Neural progenitor cell (in vitro differentiated cells): ENCODE measurements around the gene CENPM. TPM values are rescaled to one million over a fixed set of nuclear protein-coding genes. Genes with fewer than 3 reads are reported as not detected.

ENCODE experiments used
- DNase-seq: peaks from one replicate; pipeline ENCODE4 v3.0.0-alpha.2; 2016; ENCODE audit warnings: low spot score
- H2AFZ ChIP-seq: fragments of 200-600 bp; sonication (generic); replicated peaks from 2 replicates; pipeline ENCODE4 v1.6.1; 2016; ENCODE audit warnings: antibody characterized with exemption
- H3F3A ChIP-seq: fragments of 200-600 bp; sonication (generic); 2 replicates; pipeline ENCODE4 v1.6.1; 2016; ENCODE audit warnings: antibody characterized with exemption, low read depth
- H3K27ac ChIP-seq: fragments of 200-600 bp; sonication (generic); 2 replicates; pipeline ENCODE4 v1.5.1; 2016; ENCODE audit warnings: mild to moderate bottlenecking
- H3K27me3 ChIP-seq: fragments of 200-600 bp; sonication (generic); 2 replicates; pipeline ENCODE4 v1.6.1; 2016; ENCODE audit warnings: mild to moderate bottlenecking, moderate library complexity
- H3K36me3 ChIP-seq: fragments of 200-600 bp; sonication (generic); 2 replicates; pipeline ENCODE4 v1.5.1; 2016
- H3K4me1 ChIP-seq: fragments of 200-600 bp; sonication (generic); 2 replicates; pipeline ENCODE4 v1.6.1; 2016; ENCODE audit warnings: mixed run types
- H3K4me2 ChIP-seq: fragments of 200-600 bp; sonication (generic); 2 replicates; pipeline ENCODE4 v1.6.1; 2016
- H3K4me3 ChIP-seq: fragments of 200-600 bp; sonication (generic); 2 replicates; pipeline ENCODE4 v1.5.1; 2016
- H3K79me2 ChIP-seq: fragments of 200-600 bp; sonication (generic); 2 replicates; pipeline ENCODE4 v1.6.1; 2016; ENCODE audit warnings: low read depth
- H3K9ac ChIP-seq: fragments of 200-600 bp; sonication (generic); 2 replicates; pipeline ENCODE4 v1.6.1; 2016
- H3K9me3 ChIP-seq: fragments of 200-600 bp; sonication (generic); 2 replicates; pipeline ENCODE4 v1.5.1; 2016; ENCODE audit warnings: low read depth
- H4K20me1 ChIP-seq: fragments of 200-600 bp; sonication (generic); 2 replicates; pipeline ENCODE4 v1.6.1; 2016; ENCODE audit warnings: low read depth
- H3K27ac Mint-ChIP-seq: 3 replicates; pipeline ENCODE4 v1.8.0; 2021; ENCODE audit warnings: mixed read lengths
- H3K27me3 Mint-ChIP-seq: 2 replicates; pipeline ENCODE4 v1.8.0; 2022; ENCODE audit warnings: low read depth, mild to moderate bottlenecking, inconsistent platforms, moderate library complexity, mixed read lengths; ENCODE audit not compliant: insufficient read depth
- H3K36me3 Mint-ChIP-seq: 3 replicates; pipeline ENCODE4 v1.8.0; 2021; ENCODE audit warnings: mixed read lengths
- H3K4me1 Mint-ChIP-seq: 3 replicates; pipeline ENCODE4 v1.8.0; 2021; ENCODE audit warnings: mixed read lengths
- H3K4me3 Mint-ChIP-seq: 3 replicates; pipeline ENCODE4 v1.8.0; 2021; ENCODE audit warnings: mild to moderate bottlenecking, moderate library complexity, mixed read lengths
- H3K9me3 Mint-ChIP-seq: 3 replicates; pipeline ENCODE4 v1.8.0; 2020; ENCODE audit warnings: mixed read lengths
- CTCF ChIP-seq: fragments of 200-600 bp; sonication (generic); IDR thresholded peaks from 2 replicates; pipeline ENCODE4 v1.5.1; 2017; ENCODE audit warnings: antibody characterized with exemption, mild to moderate bottlenecking
- EZH2 ChIP-seq: fragments of 200-600 bp; sonication (generic); IDR thresholded peaks from 2 replicates; pipeline ENCODE4 v1.6.1; 2017; ENCODE audit warnings: antibody characterized with exemption, mild to moderate bottlenecking, moderate library complexity
- EZH2phosphoT487 ChIP-seq: fragments of 200-600 bp; sonication (generic); IDR thresholded peaks from 2 replicates; pipeline ENCODE4 v1.6.1; 2017; ENCODE audit warnings: antibody characterized with exemption
- total RNA-seq: library from RNA; depleted of rRNA; stranded (reverse); fragments of >200 nt; gene quantifications from 2 replicates; pipeline ENCODE4 v1.2.3, GENCODE V29; 2015; ENCODE audit warnings: low replicate concordance

Gene CENPM
- total RNA-seq, 1 donor from 2014 or later, result 20.2 TPM

GRCh38 chr22:41975299-41976069 lies 28.5 kb upstream of the CENPM start:
- Mint-ChIP-seq H3K27me3 (peaks cover 28% of the 10 kb centered on the region), H3K9me3 (peaks cover 3% of the 10 kb centered on the region), H3K36me3 (peaks cover 5% of the 10 kb centered on the region), H3K27ac (peak overlapping the region; percentile 57), H3K4me1 (peaks cover 28% of the 10 kb centered on the region), H3K4me3 (peak overlapping the region; percentile 89)
- Histone ChIP-seq H3F3A (peaks cover 15% of the 10 kb centered on the region), H4K20me1 (peaks cover 4% of the 10 kb centered on the region), H3K4me1 (peaks cover 10% of the 10 kb centered on the region), H3K9ac (no peak overlapping the region), H3K36me3 (no peaks in the 10 kb centered on the region), H3K27me3 (peaks cover 57% of the 10 kb centered on the region), H3K79me2 (no peaks in the 10 kb centered on the region), H3K4me3 (peak overlapping the region; percentile 80), H2AFZ (no peak overlapping the region), H3K4me2 (peak overlapping the region; percentile 97), H3K9me3 (no peaks in the 10 kb centered on the region), H3K27ac (no peak overlapping the region)
- TF ChIP-seq EZH2 (no peak), EZH2phosphoT487 (no peak)
- DNase-seq, result no peak

DNA sequence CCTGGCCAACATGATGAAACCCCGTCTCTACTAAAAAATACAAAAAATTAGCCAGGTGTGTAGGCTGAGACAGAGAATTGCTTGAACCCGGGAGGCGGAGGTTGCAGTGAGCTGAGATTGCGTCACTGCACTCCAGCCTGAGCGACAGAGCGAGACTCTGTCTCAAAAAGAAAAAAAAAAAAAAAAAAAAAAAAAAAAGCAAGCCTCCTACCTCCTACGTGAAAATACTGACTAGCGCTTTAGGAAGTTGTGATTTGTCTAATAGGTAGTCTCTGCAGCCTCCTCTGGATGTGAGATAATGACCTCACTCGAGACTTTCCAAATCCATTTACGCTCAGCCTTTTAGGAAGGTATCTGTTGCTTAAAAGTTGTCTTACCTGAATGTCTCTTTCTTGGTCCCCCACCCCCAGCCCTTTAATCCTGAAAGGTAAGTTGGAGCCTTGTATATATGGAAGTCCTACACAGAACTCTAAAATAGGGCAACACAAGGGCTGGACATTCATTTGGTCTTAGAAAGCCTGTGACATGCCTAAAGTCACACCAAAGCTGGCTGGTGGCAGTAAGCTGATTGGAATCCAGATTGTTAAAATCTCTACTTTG lies 27.8 kb upstream of the CENPM start:
- Histone ChIP-seq H3K4me1 (peaks cover 10% of the 10 kb centered on the region), H3K4me2 (no peak overlapping the region), H3K36me3 (no peaks in the 10 kb centered on the region), H3K79me2 (no peaks in the 10 kb centered on the region), H3K27ac (no peak overlapping the region), H3K27me3 (peaks cover 57% of the 10 kb centered on the region), H2AFZ (no peak overlapping the region), H3F3A (peaks cover 15% of the 10 kb centered on the region), H4K20me1 (peaks cover 4% of the 10 kb centered on the region), H3K4me3 (no peak overlapping the region), H3K9me3 (no peaks in the 10 kb centered on the region), H3K9ac (no peak overlapping the region)
- H3K9me3 Mint-ChIP-seq, result peaks cover 3% of the 10 kb centered on the region
- no peak overlapping the region for H3K27ac Mint-ChIP-seq
- peaks cover 35% of the 10 kb centered on the region for H3K4me1 Mint-ChIP-seq
- no peak for DNase-seq
- no peak for TF ChIP-seq EZH2
- no peak for TF ChIP-seq EZH2phosphoT487
- no peak for TF ChIP-seq CTCF
- H3K36me3 Mint-ChIP-seq, result peaks cover 5% of the 10 kb centered on the region
- H3K27me3 Mint-ChIP-seq, result peaks cover 28% of the 10 kb centered on the region
- H3K4me3 Mint-ChIP-seq, result peak overlapping the region; percentile 89

DNA sequence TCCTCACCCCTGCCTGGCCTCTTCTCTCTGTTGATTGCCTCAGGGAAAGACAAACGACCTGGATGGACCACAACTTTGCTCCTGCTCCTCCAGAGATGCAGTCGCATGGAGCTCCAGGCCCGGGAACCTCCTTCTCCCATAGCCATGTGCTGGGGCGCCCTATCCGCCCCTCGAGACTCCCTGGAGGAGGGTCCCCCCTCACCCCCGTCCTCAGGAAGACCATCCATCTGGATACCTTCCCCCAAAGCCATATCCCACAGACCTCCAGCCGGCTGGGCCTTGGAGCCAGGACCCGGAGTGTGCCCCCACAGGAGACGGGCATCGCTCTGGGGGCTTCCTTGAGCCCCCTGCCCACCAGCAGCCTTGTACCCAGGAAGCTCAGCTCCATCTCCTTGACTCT lies 24.5 kb upstream of the CENPM start:
- Histone ChIP-seq H3K27me3 (peaks cover 37% of the 10 kb centered on the region), H2AFZ (no peak overlapping the region), H3K27ac (no peak overlapping the region), H3K9me3 (no peaks in the 10 kb centered on the region), H3K4me2 (no peak overlapping the region), H3K36me3 (no peaks in the 10 kb centered on the region), H3K4me1 (peaks cover 9% of the 10 kb centered on the region), H3K9ac (no peak overlapping the region), H4K20me1 (no peaks in the 10 kb centered on the region), H3K79me2 (no peaks in the 10 kb centered on the region), H3K4me3 (no peak overlapping the region), H3F3A (peaks cover 29% of the 10 kb centered on the region)
- H3K36me3 Mint-ChIP-seq, result peaks cover 5% of the 10 kb centered on the region
- peaks cover 7% of the 10 kb centered on the region for H3K9me3 Mint-ChIP-seq
- H3K4me3 Mint-ChIP-seq, result no peak overlapping the region
- peaks cover 22% of the 10 kb centered on the region for H3K27me3 Mint-ChIP-seq
- H3K27ac Mint-ChIP-seq, result no peak overlapping the region
- H3K4me1 Mint-ChIP-seq, result peaks cover 34% of the 10 kb centered on the region
- TF ChIP-seq CTCF, result no peak
- TF ChIP-seq EZH2phosphoT487, result no peak
- TF ChIP-seq EZH2, result no peak
- DNase-seq, result no peak

DNA sequence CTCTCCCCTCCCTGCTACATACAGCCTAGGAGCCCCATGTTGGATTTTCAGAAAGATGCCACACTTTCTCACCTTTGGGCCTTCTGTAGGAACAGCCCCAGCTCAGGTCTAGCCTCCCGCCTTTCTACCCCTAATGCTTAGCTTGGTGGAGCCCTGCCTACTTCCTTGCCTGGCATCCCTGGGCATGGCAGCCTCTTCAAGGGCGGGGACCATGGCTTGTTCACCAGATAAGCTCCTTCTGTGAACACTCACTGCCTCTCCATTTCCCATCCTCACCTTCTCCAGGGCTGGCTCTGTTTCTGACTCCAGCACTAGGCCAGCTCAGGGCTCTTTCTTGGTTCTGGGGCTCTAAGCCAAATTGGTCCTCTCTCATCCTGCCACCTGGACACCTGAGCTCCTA lies 23.6 kb upstream of the CENPM start:
- Histone ChIP-seq H3K4me2 (no peak overlapping the region), H4K20me1 (no peaks in the 10 kb centered on the region), H3K9ac (no peak overlapping the region), H3K79me2 (no peaks in the 10 kb centered on the region), H3K9me3 (no peaks in the 10 kb centered on the region), H3K27me3 (peaks cover 29% of the 10 kb centered on the region), H3K4me1 (peaks cover 7% of the 10 kb centered on the region), H3K4me3 (no peak overlapping the region), H2AFZ (no peak overlapping the region), H3F3A (peaks cover 27% of the 10 kb centered on the region), H3K36me3 (no peaks in the 10 kb centered on the region), H3K27ac (no peak overlapping the region)
- Mint-ChIP-seq H3K27me3 (peaks cover 16% of the 10 kb centered on the region), H3K36me3 (peaks cover 2% of the 10 kb centered on the region), H3K4me1 (peaks cover 31% of the 10 kb centered on the region), H3K4me3 (no peak overlapping the region), H3K9me3 (peaks cover 6% of the 10 kb centered on the region), H3K27ac (peak overlapping the region; percentile 83)
- DNase-seq, result no peak
- TF ChIP-seq EZH2, result no peak
- no peak for TF ChIP-seq CTCF
- no peak for TF ChIP-seq EZH2phosphoT487
